ENCODE data around the gene RANGAP1.
A peak's percentile ranks its signal among the peaks of the same experiment; 100 is the strongest.
"Not testable (repeated sequence)": the region's sequence is repeated elsewhere in the genome, so short reads cannot be mapped to it uniquely, and the experiment has no call there.

The RANGAP1 gene

GRCh38 chr22:41301085-41302020, 15.4 kb upstream of the RANGAP1 start, which contains the start of gene ZC3H7B:
Gene ZC3H7B, plus strand, starts transcription at chr22:41301525. Its CDS starts 19,136 bp downstream, at chr22:41320661.
- Histone ChIP-seq H3K4me3 (ENCODE audit: low read depth, low read length) (peak within 1 kb of the TSS; percentile 77), H3K4me1 (peaks cover 6% of the 10 kb centered on the region), H3K4me2 (ENCODE audit: low read length) (peak within 1 kb of the TSS; percentile 74), H3K9me3 (ENCODE audit: control insufficient read depth, low read length) (no peaks in the 10 kb centered on the region), H3K27ac (peak within 1 kb of the TSS; percentile 39), H3K9ac (peak within 1 kb of the TSS; percentile 61), H3K27me3 (ENCODE audit: control insufficient read depth, insufficient read depth, low read length) (no peaks in the 10 kb centered on the region), H3K79me2 (peaks cover 13% of the 10 kb centered on the region), H2AFZ (peak within 1 kb of the TSS; percentile 76), H3K36me3 (ENCODE audit: control insufficient read depth, insufficient read depth, low read length) (no peaks in the 10 kb centered on the region)
- peak; percentile 55 for TF ChIP-seq CTCF (IDR thresholded peaks at IDR 0.05)

- no peak for TF ChIP-seq CTCF (IDR thresholded peaks at IDR 0.05)
- Histone ChIP-seq H3K4me3 (ENCODE audit: low read depth, low read length) (peak overlapping the region; percentile 77), H3K9ac (no peak overlapping the region), H3K36me3 (ENCODE audit: control insufficient read depth, insufficient read depth, low read length) (no peaks in the 10 kb centered on the region), H2AFZ (peak overlapping the region; percentile 76), H3K4me1 (peaks cover 6% of the 10 kb centered on the region), H3K27me3 (ENCODE audit: control insufficient read depth, insufficient read depth, low read length) (no peaks in the 10 kb centered on the region), H3K4me2 (ENCODE audit: low read length) (peak overlapping the region; percentile 74), H3K27ac (peak overlapping the region; percentile 39), H3K79me2 (peaks cover 13% of the 10 kb centered on the region), H3K9me3 (ENCODE audit: control insufficient read depth, low read length) (no peaks in the 10 kb centered on the region)
These were observed 14.7 kb upstream of the RANGAP1 start for GRCh38 chr22:41300661-41301060.

GRCh38 chr22:41296826-41297667, 11.1 kb upstream of the RANGAP1 start:
- peaks cover 2% of the 10 kb centered on the region for H3K79me2 ChIP-seq
- no peaks in the 10 kb centered on the region for H3K36me3 ChIP-seq (ENCODE audit: control insufficient read depth, insufficient read depth, low read length)
- H3K9me3 ChIP-seq (ENCODE audit: control insufficient read depth, low read length) = no peaks in the 10 kb centered on the region
- peaks cover 2% of the 10 kb centered on the region for H3K4me1 ChIP-seq
- H2AFZ ChIP-seq = no peak overlapping the region
- H3K4me2 ChIP-seq (ENCODE audit: low read length) = no peak overlapping the region
- no peak overlapping the region for H3K27ac ChIP-seq
- TF ChIP-seq CTCF (IDR thresholded peaks at IDR 0.05) = no peak
- H3K9ac ChIP-seq = no peak overlapping the region
- H3K4me3 ChIP-seq (ENCODE audit: low read depth, low read length) = no peak overlapping the region
- H3K27me3 ChIP-seq (ENCODE audit: control insufficient read depth, insufficient read depth, low read length) = no peaks in the 10 kb centered on the region

- not testable (repeated sequence) for H2AFZ ChIP-seq; H3K4me1 ChIP-seq; H3K9me3 ChIP-seq (ENCODE audit: control insufficient read depth, low read length); H3K79me2 ChIP-seq; H3K4me3 ChIP-seq (ENCODE audit: low read depth, low read length); H3K9ac ChIP-seq; H3K27me3 ChIP-seq (ENCODE audit: control insufficient read depth, insufficient read depth, low read length); H3K36me3 ChIP-seq (ENCODE audit: control insufficient read depth, insufficient read depth, low read length); H3K27ac ChIP-seq; H3K4me2 ChIP-seq (ENCODE audit: low read length)
These were observed 8.8 kb upstream of the RANGAP1 start for GRCh38 chr22:41294816-41295215.
